Measurements from ENCODE around the gene PDIA4.

Gene PDIA4

GRCh38 chr7:149007146-149007545, 21.2 kb downstream of the PDIA4 start:
- TF ChIP-seq POLR2A (IDR thresholded peaks at IDR 0.05; ENCODE audit: low read depth, low read length) (no peak), POLR2AphosphoS5 (IDR thresholded peaks at IDR 0.05; ENCODE audit: low read depth, low read length) (no peak), TAF1 (IDR thresholded peaks at IDR 0.05; ENCODE audit: borderline replicate concordance, low read depth, low read length) (no peak)

GRCh38 chr7:149006345-149006725, 22.0 kb downstream of the PDIA4 start:
- TF ChIP-seq TAF1 (IDR thresholded peaks at IDR 0.05; ENCODE audit: borderline replicate concordance, low read depth, low read length) (no peak), POLR2A (IDR thresholded peaks at IDR 0.05; ENCODE audit: low read depth, low read length) (no peak), POLR2AphosphoS5 (IDR thresholded peaks at IDR 0.05; ENCODE audit: low read depth, low read length) (no peak)
- FAIRE-seq (no peak), DNase-seq (ENCODE audit: insufficient read length) (no peak)

More at GRCh38 chr7:149007146-149007545, 21.2 kb downstream of the PDIA4 start:
- DNase-seq (ENCODE audit: insufficient read length), result no peak
- no peak for FAIRE-seq

GRCh38 chr7:149005427-149006344, 22.6 kb downstream of the PDIA4 start:
- no peak for TF ChIP-seq TAF1 (IDR thresholded peaks at IDR 0.05; ENCODE audit: borderline replicate concordance, low read depth, low read length)
- TF ChIP-seq POLR2A (IDR thresholded peaks at IDR 0.05; ENCODE audit: low read depth, low read length), result no peak
- DNase-seq (ENCODE audit: insufficient read length) (peak; percentile 71), FAIRE-seq (peak; percentile 87)

- FAIRE-seq (no peak), DNase-seq (ENCODE audit: insufficient read length) (no peak)
- no peak for TF ChIP-seq POLR2AphosphoS5 (IDR thresholded peaks at IDR 0.05; ENCODE audit: low read depth, low read length)
- TF ChIP-seq TAF1 (IDR thresholded peaks at IDR 0.05; ENCODE audit: borderline replicate concordance, low read depth, low read length), result no peak
- TF ChIP-seq POLR2A (IDR thresholded peaks at IDR 0.05; ENCODE audit: low read depth, low read length), result no peak; the same call in 1 of the 2 replicates
Observed at GRCh38 chr7:149004405-149005370, 23.6 kb downstream of the PDIA4 start.

GRCh38 chr7:149003560-149004305, 24.6 kb downstream of the PDIA4 start:
- DNase-seq (ENCODE audit: insufficient read length) (no peak), FAIRE-seq (no peak)
- TF ChIP-seq POLR2AphosphoS5 (IDR thresholded peaks at IDR 0.05; ENCODE audit: low read depth, low read length) (no peak), POLR2A (IDR thresholded peaks at IDR 0.05; ENCODE audit: low read depth, low read length) (no peak)

- DNase-seq (ENCODE audit: insufficient read length) (no peak), FAIRE-seq (no peak)
- TF ChIP-seq POLR2A (IDR thresholded peaks at IDR 0.05; ENCODE audit: low read depth, low read length), result no peak
- TF ChIP-seq POLR2AphosphoS5 (IDR thresholded peaks at IDR 0.05; ENCODE audit: low read depth, low read length), result no peak
- no peak for TF ChIP-seq TAF1 (IDR thresholded peaks at IDR 0.05; ENCODE audit: borderline replicate concordance, low read depth, low read length)
Observed at GRCh38 chr7:149003018-149003417, 25.3 kb downstream of the PDIA4 start.

- TF ChIP-seq TAF1 (IDR thresholded peaks at IDR 0.05; ENCODE audit: borderline replicate concordance, low read depth, low read length) (no peak), POLR2AphosphoS5 (IDR thresholded peaks at IDR 0.05; ENCODE audit: low read depth, low read length) (no peak), POLR2A (IDR thresholded peaks at IDR 0.05; ENCODE audit: low read depth, low read length) (no peak)
- FAIRE-seq (no peak), DNase-seq (ENCODE audit: insufficient read length) (no peak)
Observed at GRCh38 chr7:149002604-149003003, 25.7 kb downstream of the PDIA4 start.

GRCh38 chr7:149001427-149002068, 26.8 kb downstream of the PDIA4 start:
- DNase-seq (ENCODE audit: insufficient read length), result no peak
- FAIRE-seq, result no peak
- TF ChIP-seq POLR2AphosphoS5 (IDR thresholded peaks at IDR 0.05; ENCODE audit: low read depth, low read length), result no peak
- TF ChIP-seq TAF1 (IDR thresholded peaks at IDR 0.05; ENCODE audit: borderline replicate concordance, low read depth, low read length), result no peak
- no peak for TF ChIP-seq POLR2A (IDR thresholded peaks at IDR 0.05; ENCODE audit: low read depth, low read length)

- DNase-seq (ENCODE audit: insufficient read length) (no peak), FAIRE-seq (no peak)
- no peak for TF ChIP-seq POLR2A (IDR thresholded peaks at IDR 0.05; ENCODE audit: low read depth, low read length)
- TF ChIP-seq POLR2AphosphoS5 (IDR thresholded peaks at IDR 0.05; ENCODE audit: low read depth, low read length), result no peak
- TF ChIP-seq TAF1 (IDR thresholded peaks at IDR 0.05; ENCODE audit: borderline replicate concordance, low read depth, low read length), result no peak
Observed at GRCh38 chr7:149000961-149001360, 27.3 kb downstream of the PDIA4 start.

GRCh38 chr7:148999192-148999591, 29.1 kb downstream of the PDIA4 start:
- DNase-seq (ENCODE audit: insufficient read length), result no peak
- TF ChIP-seq POLR2A (IDR thresholded peaks at IDR 0.05; ENCODE audit: low read depth, low read length), result no peak
- TF ChIP-seq POLR2AphosphoS5 (IDR thresholded peaks at IDR 0.05; ENCODE audit: low read depth, low read length), result no peak
- no peak for TF ChIP-seq TAF1 (IDR thresholded peaks at IDR 0.05; ENCODE audit: borderline replicate concordance, low read depth, low read length)
- no peak for FAIRE-seq

All from GM12892 (cell line).